ENCODE data around the gene LCE2D.
"Not testable (repeated sequence)": the region's sequence is repeated elsewhere in the genome, so short reads cannot be mapped to it uniquely, and the experiment has no call there.

The LCE2D gene

GRCh38 chr1:152663098-152663497, at the start of gene LCE2D:
LCE2D (plus strand) TSS chr1:152663380; CDS start chr1:152664106, 726 bp downstream.
- no peak for FAIRE-seq

DNA sequence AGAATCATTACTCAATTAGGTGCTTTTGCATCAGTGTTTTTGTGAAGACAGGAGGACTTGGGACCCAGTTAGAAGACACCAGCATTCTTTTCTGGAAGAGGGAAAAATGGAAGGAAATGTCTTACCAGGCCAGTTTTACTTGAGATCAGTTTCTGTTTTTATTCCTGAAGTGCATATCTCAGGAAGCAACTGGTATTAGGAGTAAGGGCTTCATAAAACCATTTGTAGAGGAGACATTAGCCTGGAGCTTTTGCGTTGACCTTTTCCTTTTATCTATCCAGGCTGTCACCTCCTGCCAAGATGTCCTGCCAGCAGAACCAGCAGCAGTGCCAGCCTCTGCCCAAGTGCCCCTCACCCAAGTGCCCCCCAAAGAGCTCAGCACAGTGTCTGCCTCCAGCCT, 49.7 kb upstream of the LCE2D start, which contains the start of gene LCE3B:
TSS of gene LCE3B (plus strand) at position 301 of the 400 bp plus-strand sequence. CDS start at position 301, 0 bp downstream.
- no peak for FAIRE-seq

DNA sequence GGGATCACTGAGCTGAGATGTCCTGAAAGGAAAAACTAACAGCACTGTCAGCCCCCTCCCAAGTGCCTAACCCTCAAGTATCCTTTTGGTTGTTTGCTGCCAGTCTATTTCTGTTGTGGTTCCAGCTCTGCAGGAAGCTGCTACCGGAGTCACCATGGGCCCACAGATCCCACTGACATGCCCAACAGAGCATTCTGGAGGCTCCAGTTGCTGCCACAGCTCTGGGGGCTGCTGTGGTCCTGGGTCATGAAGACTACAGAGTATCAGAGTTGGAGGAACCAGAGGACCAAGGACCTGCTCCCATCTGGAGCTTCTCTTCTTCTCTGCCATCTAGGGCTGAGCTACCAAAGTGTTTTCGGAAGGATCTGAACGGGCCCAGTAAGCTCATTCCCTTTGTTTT, 41.2 kb upstream of the LCE2D start:
- FAIRE-seq: no peak

DNA sequence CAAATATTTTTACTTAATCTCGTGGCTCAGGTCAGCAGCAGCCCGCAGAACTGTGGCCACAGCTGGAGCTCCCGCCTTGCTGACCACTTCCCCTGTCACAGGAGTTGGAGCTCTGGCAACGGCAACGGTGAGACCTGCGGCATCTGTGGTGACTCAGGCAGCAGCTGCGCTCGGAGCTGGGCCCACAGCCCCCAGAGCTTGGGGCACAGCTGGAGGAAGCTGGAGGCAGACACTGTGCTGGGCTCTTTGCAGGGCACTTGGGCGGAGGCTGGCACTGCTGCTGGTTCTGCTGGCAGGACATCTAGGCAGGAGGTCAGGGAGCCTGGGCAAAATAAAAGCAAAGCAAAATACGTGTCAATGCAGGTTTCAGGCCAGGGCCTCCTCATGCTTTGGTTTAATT, 40.4 kb upstream of the LCE2D start, which contains the start of gene LCE3A:
TSS of gene LCE3A (minus strand) at position 301 of the 400 bp plus-strand sequence. CDS start at position 301, 0 bp downstream.
- no peak for FAIRE-seq

GRCh38 chr1:152623203-152623844, 39.9 kb upstream of the LCE2D start:
- FAIRE-seq: no peak

DNA sequence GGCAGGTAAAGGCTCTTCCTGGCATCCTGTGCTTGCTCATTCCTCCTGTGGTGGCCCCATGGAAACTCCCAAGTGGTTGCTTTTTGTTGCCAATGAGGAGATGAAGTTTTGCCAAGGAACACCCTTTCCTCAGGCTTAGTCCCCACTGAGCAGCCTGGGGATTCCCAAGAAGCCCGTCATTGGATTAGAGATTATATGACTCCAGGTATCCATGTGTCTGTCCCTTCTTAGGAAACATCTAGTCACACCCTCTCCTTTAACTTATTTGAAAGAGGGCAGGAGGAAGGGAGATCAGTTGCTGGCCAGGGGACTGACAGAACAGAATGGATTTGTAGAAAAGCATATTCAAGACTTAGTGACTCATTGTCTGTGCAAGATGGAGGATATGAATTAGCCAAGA, 36.4 kb upstream of the LCE2D start:
- no peak for FAIRE-seq

- no peak for FAIRE-seq
Observed at GRCh38 chr1:152630596-152630995, 32.6 kb upstream of the LCE2D start.

DNA sequence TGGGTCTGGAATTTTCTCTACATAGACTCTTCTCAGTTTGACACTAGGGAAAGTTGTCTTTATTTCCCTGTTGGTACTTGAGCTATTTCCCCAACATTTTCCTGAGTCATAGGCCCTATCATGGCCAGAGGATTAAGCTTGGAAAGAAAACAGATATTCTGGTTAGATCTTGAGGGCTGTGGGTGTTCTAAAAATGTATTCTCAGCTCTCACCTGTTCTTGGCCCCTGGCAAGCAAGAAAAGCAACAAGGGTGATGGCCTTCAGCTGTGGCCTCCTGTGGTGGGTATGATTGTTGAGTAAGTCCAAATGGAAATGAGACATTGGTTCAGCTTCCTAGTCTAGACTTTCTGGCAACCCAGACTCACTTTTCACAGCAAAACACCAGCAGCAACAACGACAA, 22.8 kb upstream of the LCE2D start:
- no peak for FAIRE-seq

GRCh38 chr1:152643945-152644344, 19.2 kb upstream of the LCE2D start:
- no peak for FAIRE-seq

DNA sequence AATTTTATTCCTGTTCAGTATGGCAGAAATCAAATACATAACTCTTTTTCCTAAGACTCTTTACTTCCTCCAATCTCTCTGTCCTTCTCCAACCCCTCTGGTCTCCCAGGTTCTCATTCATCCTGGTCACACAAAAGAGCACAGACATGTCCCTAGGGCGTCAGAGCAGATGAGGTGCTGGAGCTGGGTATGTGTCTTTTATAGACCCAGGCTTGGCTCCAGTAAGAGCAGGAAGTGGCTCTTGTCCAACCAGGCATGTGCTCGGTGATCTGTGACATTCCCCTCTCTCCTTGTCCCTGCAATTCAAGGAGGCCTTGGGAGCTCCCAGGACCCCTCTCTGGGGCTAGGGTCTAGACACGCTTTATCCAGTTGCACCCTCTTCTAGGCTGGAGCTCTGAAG, 18.0 kb upstream of the LCE2D start:
- FAIRE-seq: no peak

DNA sequence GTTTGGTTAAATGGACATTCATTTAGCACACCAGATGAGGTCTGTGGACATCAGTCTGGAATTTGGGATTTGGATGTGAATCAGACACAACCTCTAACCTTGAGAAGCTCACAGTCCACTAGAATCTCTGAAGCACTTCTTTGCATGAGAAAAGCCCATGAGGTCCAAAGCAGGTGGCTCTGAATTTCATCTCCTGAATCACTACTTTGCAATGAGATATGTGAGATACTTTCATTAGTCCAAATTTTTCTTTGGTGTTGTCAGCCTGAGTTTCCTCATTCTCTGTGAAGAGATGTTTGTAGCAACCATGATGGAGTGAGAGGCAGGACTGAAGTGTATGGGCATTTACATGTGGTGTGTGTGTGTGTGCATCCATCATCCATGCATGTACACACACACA, 16.5 kb upstream of the LCE2D start:
- FAIRE-seq: no peak

DNA sequence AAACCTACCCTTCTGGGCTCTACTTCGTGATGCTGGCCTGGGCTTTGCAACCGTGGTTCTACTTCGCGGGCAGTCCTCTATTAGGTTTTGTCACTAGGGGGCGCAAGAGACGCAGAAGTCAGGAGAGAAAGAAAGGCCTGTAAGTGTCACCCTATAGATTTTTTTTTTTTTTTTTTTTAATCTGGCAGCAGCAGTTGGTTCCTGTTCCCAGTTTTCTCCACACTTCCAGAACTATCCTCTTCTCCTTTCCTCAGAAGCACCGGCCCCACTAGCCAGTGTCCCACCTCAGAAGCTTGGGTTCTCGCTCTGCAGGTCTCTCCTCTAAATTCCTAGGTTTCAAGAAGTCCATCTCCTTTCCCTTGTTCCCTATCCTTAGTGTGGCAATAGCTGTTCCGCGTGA, 9.1 kb upstream of the LCE2D start:
- no peak for FAIRE-seq

DNA sequence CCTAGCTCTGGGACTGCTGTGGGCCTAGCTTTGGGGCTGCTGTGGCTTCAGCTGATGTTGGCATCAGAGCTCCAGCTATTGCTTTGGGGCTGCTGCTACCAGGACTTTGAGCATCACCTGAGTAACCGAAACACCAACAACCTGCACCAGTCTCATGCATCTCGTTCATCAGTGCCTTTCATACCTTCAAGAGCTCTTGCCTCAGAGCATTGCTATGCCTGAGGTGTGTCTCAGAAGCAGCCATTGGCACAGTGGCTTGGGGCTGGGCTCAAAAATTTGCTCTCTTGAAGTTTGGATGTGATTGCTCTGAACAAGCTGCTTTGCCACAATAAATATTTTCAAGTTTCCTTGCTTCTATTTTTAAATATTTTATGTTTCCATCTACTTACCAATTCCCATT, 6.7 kb upstream of the LCE2D start:
- no peak for FAIRE-seq

DNA sequence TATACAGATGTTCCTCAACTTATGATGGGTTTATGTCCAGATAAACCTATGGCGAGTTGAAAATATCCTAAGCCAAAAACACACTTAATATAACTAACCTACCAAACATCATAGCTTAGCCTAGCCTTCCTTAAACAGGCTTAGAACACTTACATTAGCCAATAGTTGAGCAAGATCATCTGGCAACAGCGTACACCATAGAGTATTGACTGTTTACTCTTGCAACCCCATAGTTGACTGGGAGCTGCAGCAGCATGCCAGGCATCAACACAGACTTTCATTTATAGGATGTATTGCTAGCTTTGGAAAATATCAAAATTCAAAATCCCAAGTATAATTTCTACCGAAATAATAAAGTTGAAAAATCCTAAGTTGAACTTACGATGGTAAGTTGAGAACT, 5.5 kb upstream of the LCE2D start:
- FAIRE-seq: no peak

DNA sequence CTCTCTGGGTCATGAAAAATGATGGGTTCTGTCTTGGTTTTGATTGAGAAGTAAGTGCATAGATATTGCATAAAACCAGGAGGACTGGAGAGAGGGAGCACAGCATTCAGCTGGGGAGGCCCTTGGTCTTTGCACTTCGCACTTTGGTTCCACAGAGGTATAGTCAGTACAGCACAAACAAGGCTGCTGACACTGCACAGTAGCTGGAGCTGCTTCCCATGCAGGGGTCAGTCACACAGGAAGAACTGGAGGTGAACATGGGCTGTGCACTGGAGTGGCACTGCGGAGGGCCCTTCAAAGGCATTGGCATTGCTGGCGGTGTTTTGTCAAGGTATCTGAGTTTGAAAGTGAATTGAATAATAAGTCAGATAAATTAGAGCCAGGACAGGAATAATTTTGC, 4.5 kb upstream of the LCE2D start:
- FAIRE-seq: no peak

- not testable (repeated sequence) for FAIRE-seq
Observed at GRCh38 chr1:152666171-152666570, 3.0 kb downstream of the LCE2D start.

- FAIRE-seq: no peak
Observed at GRCh38 chr1:152667648-152668047, 4.5 kb downstream of the LCE2D start.

GRCh38 chr1:152673016-152673415, 9.8 kb downstream of the LCE2D start:
- no peak for FAIRE-seq

DNA sequence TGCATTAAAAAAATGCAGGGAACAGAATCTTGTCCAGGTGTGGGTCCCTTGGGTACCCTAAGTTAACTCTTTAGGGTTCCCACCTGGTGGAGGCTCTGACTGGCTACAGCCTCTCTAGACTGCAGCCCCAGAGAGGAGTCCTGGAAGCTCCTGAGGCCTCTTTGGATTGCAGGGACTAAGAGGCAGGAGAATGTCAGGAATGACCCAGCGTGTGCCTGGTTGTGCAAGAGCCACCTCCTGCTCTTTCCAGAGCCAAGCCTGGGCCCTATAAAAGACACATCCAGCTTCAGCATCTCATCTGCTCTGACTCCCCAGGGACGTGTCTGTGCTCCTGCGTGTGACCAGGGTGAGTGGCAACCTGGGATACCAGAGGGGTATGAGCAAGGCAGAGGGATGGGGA, 11.8 kb downstream of the LCE2D start, which contains the start of gene LCE2C:
TSS of gene LCE2C (plus strand) at position 297 of the 400 bp plus-strand sequence. CDS start 737 bp downstream, outside the sequence.
- FAIRE-seq: not testable (repeated sequence)

- FAIRE-seq: no peak
Observed at GRCh38 chr1:152679459-152679858, 16.3 kb downstream of the LCE2D start.

DNA sequence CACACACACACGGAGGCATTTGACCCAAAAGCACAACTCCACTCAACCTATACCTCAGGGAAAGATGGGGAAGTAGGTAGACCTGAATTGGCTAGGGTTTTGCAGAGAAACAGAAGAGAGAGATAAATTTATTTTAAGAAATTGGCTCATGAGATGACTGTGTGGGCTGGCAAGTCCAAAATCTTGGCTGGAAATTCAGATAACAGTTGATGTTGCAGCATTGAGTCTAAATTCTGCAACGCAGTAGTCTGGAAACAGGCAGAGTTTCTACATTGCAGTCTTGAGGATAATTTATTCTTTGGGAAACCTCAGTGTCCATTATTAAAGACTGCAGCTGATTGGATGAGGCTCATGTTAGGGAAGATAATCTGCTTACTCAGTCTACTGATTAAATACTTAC, 18.4 kb downstream of the LCE2D start:
- FAIRE-seq: no peak

DNA sequence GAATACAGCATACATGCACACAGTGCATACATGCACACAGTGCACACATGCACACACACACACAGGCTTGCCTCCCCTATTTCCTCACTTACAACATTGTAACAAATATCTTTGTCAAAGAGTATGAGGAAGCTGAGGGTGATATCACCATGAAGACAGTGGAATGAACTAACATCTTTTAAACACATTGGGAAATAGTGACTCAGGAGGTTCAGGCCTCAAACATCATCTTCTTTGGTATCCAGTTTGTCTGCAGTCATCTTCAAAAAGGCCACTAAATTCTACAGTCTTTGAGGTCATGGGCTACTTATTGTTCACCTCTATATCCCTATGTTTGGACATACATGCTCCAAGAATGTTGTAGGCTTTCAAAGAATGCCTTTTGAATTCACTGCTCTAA, 20.7 kb downstream of the LCE2D start:
- FAIRE-seq: no peak

DNA sequence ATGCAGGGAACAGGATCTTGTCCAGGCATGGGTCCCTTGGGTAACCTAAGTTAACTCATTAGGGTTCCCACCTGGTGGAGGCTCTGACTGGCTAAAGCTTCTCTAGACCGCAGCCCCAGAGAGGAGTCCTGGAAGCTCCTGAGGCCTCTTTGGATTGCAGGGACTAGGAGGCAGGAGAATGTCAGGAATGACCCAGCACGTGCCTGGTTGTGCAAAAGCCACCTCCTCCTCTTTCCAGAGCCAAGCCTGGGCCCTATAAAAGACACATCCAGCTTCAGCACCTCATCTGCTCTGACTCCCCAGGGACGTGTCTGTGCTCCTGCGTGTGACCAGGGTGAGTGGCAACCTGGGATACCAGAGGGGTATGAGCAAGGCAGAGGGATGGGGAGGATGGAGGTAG, 22.6 kb downstream of the LCE2D start, which contains the start of gene LCE2B:
TSS of gene LCE2B (plus strand) at position 301 of the 400 bp plus-strand sequence. CDS start 721 bp downstream, outside the sequence.
- FAIRE-seq: not testable (repeated sequence)

GRCh38 chr1:152697701-152698600, 34.8 kb downstream of the LCE2D start, which contains the start of gene LCE2A:
LCE2A (plus strand) TSS chr1:152698345; CDS start chr1:152698902, 557 bp downstream.
- FAIRE-seq: no peak

Data from endometrium (tissue), 2 donors.